NCI-H774 (cell line): ENCODE data around the gene MARCHF9.

Source experiments
- DNase-seq: peaks from one replicate; lab custom pipeline; 2025; lab: John Stamatoyannopoulos, UW

The MARCHF9 gene

DNA sequence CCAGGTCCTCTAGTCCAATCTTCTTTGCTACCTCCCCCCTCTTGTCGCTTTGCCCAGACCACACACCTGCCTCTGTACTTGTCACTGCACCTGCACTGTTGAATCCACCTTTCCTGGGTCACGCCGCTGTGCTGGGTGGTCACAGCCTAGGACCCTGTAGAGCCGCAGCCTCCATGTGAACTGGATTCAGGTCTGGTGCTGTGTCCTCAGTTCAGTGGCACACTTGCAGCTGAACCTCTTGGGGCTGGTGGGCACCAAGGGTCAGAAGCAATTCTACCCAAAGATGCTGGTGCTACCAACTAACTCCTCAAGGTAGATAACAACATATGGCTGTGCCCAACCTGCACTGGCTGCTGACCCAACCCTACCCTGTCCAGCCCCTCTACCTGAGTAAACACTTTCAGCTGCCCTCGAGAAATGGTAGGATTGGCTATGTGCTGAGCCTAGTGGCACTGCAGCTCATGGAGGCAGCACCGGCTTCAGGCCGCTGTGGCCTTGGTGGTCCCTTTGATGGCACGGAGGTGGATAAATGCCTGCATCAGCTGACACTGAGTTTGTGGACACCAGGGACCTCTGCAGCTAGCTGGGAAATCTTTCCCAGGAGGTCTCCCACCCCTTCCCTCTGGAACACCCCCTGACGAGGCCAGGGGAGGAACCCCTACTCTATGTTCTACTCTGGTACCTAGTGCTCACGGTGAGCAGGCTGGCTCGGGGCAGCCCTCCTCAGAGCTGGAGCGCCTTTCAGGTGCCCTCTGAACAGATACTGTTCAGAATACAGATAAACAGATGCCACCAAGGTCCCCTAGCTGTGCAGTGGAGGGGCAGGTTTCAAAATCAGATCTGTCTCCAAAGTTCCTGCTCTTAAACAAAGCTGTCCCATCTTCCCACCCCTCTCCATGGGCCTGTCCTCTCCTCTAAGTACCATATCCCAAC is 30.6 kb upstream of the MARCHF9 start:
- no peak for DNase-seq

DNA sequence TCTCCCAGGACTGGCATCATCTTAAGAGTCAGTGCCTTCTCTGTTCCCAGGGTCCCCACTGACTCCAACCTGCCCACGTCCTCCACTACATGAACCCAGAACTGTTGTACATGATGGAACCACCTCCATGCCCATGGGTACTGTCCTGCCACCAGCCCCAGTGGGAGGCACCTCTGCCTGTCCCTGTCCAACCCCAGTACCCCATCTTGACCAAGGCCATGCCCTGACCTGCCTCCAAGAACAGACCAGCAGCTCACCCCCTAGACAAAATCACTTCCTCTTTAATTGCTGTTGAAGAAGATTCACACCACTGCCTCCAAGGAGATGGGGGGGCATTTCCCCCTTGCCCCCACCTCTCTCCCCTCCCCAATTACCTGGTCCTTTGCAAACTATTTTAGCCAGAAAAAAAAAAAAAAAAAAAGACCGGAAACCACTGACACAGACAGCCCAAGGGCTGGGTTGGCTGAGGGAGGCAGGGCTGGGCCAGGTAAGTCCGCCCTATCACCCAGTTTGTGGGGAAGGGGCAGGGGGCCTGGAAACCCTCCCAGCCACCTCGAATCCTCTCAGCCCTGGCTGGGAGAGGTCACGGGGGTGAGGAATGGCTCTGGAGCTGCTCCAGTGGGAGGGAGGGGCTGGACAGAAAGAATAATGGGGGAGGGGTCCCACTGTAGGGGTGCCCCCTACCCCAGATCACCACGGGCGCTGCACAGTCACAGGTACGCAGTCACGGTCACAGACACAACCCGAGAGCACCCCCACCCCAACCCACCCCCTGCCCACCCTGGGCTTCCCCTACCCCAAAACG is 29.8 kb upstream of the MARCHF9 start:
- DNase-seq: peak; percentile 6

DNA sequence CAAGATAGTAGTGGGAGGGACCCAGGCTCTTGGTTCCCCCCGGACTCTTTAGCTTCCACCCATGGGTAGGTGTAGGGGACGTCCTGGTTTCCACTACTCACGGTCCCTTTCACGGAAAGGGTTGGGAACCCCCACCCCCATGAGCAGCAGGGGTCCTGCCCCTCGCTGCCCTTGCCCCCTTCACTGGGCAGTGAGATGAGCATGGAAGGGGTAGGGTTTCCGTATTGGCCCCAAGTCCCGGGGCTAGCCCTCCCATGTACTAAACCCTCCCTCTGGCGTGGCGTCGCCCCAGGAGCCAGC is 29.1 kb upstream of the MARCHF9 start:
- DNase-seq: no peak

DNA sequence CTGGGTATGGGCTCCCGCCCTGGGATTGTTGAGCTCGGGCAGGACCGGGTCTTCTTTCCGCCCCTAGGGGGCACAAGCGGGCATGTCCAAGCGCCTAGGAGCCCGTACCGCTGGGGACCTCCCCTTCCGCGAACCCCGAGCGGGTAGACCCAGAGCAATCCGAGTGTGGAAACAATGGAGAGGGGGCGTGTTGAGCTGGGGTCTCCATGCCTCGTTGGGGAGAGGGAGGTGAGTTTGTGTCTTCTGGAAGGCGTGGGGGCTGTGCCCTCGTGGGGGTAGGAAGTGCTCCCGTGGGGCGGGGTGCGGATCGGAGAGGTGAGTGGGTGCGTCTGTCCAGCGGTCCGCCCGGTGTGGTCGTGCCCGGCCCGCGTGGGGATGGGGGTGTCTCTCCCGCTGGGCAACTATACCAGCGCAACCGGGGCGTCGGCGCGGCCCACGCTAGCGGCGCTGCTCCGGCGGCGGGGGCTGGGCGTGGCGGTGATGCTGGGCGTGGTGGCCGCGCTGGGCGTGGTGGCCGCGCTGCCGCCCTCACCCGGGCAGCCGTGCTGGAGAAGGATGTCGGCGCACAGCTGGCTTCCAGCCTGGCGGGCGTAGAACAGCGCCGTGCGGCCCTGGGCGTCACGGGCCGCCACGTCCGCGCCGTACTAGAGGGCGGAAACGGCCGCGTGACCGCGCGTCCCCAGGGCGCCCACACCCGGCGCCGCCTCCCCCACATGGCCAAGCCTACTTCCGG is 28.6 kb upstream of the MARCHF9 start:
- peak; percentile 82 for DNase-seq

DNA sequence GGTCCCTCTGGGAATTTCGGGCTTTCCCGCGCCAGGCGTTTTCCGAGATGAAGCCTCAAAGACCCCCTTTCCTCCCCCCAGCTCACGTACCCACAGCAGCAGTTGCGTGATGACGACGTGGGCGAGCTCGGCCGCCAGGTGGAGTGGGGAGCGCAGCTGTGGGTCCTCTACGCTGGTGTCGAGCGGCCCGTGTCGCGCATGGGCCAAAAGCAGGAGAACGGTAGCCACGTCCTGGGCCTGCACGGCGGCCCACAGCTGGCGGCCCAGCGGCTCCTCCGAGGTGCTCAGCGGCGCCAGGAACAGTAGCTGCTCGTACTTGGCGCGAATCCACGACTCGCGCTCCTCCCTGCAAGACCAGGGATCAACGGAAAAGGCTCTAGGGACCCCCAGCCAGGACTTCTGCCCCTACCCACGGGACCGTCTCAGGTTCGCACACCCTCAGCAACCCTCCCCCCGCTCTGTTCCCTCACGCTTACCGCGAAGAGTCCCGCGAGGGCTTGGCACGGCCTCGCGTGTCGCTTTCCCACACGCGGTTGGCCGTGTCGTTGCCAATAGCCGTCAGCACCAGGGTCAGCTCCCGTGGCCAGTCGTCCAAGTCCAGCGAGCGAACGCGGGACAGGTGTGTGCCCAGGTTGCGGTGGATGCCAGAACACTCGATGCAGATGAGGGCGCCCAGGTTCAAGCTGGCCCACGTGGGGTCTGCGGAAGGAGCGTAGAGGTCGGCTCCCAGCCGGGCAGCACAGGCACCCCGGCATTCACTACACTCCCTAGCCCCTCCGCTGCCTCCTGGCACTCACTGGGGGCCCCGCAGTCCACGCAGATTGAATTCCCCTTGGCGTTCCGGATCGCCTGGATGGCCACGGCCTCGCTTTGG is 27.8 kb upstream of the MARCHF9 start:
- DNase-seq: no peak

DNA sequence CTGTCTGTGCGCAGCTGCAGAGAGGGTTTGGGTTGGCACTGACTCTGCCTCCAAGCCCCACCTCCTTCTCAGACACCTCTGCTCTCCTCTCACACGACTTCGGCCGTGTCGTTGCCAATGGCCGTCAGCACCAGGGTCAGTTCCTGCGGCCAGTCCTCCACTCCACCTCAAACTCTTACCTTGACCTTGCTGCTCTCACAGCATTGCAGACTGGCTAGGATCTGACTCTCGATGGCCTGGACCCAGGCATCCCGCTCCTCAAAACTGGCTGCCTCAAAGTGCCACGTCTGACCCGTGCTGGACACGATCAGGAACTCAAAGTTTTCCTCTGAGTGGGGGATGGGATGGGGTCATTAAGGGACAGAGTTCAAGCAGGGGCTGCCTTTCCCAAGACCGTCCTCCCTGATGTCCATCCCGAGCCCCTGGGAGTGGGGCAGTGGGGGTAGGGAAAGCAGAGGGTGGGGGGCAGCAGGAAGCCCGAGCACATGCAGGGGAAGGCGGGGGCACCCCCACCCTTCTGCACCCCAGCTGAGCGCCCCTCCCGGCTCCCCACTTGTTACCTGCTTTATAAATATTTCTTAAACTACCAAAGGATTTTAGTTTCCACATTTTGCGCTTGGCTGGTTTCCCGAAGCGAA is 27.0 kb upstream of the MARCHF9 start:
- DNase-seq: no peak

DNA sequence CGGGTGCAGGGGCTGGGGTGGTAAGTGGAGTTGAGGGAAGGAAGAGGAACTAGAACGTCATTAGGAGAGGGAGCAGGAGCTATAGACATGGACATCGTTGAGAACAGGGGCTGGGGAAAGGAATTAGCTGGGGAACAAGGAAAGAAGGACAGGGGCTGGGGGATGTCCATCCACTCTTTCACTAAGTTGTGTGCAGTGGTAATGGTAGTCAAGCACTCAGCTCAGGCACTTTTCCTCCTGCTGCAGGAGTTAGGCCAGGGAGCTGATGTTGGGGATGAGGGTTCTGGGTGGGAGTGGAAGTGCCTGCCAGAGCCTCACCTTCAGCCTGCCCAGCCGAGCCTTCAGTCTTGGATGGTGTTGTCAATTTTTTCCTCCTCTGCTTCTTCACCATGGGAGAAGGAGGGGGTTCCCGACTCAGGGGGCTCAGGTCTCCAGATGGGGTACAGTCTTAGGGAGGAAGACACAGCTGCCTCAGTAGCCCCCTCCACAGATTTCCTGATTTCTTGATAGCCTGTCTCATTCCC is 25.5 kb upstream of the MARCHF9 start:
- DNase-seq: no peak

DNA sequence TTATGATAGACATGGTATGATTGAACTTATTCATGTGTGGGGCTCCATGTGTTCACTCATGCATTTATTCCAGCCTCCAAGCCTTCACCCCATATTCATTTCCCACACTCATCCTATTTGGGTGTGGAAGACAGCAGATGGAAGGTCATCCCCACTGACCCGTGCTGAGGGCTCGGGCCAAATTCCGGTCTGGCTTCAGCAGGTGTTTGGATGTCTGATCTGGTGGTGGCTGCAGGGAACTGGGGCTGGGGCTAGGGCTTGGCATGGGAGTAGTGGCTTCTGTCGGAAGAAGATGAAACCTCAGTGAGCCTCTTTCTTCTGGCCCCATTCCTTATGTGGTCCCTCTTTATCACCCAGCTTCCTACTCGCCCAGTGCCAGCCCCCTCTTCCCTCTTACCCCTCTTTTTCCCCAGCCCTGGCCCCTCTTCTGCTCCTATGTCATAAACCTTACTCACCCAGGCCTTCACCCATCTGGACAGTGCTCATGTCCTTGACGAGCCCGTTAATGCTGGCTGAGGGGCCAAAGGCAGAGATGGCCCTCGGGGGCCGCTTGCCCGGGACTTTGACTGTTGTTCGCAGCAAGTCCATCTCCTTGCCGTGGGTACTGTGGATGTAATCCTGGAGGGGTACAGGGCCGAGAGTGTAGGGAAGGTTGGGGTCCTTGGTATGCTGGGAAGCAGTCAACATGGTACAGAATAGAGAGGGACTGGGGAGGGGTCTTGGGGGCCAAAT is 24.4 kb upstream of the MARCHF9 start:
- no peak for DNase-seq

DNA sequence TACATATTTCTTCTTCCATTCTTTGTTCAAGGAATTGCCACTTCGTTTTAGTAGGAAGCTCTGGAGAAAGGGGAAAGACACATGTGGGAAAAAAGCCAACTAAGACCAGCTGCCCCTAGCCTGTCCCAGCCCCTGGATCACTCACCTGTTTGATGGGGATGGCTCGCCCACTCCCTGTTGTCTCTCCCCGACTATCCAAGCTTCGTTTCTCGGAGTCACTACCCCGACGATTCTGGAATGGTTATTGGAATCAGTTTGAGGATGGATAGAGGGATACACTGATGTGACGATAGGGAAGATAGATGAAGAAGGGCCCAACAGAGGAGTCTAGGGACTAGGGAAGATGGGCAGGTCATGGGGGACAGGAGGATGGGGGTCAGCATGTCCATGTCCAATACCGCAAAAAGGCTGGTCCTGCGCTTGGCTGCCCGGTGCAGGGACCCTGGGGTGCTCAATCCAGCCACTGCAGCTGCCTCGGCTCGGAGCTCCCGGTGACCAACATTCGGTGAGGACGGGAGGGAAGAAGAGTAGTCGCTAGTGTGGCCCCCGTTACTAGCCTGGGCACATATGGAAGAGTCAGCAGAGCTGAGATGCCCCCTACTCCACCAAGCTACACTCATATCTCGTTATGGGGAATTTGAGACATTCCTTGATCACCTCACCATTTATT is 23.4 kb upstream of the MARCHF9 start:
- no peak for DNase-seq

DNA sequence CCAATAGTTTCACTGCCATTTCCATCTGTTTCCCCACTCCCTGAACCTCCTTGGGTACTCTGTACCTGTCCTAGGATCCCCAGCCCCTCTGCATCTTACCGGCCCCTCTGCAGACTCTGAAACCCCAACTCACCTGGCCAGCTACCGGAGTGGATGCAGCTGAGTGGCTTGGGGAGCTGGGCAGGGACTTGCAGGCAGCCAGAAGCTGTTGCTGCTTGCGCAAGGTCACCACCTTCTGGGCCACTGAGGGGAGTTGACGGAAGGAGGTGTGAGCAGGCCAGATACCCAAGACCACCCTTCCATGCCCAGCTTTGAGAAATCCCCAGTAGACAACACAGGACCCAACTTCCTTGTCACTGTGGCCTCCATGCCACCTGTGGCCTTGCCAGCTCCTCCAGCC is 22.6 kb upstream of the MARCHF9 start:
- no peak for DNase-seq

DNA sequence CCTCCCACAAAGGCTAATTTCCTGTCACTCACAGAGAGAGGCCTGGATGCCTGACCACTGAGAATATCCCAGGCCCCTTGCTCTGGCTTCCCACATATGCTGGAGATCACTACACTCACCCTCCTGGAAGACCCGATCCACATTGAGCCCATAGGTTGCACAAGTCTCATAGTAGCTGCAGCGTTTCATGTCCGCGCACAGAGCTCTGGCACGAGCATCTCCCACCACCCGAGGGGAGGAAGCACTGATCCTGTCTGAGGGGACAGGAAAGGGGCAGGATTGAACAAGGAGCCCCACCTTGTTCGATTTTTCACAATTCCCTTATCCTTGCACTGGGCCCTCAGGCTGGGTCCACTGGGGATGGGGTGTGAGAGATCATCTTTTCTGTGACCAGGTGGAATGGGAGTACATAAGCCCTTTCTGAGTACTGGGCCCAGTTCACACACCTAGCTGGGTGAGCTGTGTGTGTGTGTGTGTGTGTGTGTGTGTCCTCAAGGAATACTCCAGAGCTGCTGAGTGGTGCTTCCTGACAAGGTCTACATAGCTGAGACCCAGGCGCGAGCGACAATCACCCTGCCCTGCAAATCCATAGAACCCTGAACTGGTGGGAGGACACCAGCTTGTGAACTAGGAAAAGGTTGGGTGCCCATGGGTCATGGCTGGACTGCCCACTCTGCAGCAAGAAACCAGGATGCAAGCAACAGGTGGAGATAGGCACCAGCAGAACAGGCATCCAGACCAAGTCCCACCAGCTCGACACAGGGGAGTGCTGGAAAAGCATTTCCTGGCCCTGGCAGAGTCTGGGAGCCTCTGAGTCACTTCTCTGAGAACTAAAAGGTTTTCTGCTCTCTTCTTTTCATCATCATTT is 21.9 kb upstream of the MARCHF9 start:
- DNase-seq: no peak

DNA sequence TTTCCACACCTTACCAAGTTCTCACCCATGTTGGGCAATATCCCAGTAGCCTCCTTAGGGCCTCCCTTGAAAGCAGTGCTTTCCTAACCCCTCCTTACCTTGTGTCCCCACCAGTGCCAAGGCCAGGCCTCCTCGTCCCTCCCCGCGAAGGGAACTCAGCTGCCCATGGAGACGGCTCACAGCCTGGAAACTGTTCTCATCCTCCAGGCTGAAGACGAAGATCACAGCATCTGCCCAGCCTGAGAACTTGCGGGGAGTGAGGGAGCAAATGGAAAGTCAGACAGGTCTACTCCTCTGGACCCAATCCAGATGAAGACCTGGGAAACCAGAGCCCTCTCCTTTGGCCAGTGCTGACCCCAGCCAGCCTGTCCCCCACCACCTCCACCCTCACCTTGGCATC is 21.0 kb upstream of the MARCHF9 start:
- no peak for DNase-seq

DNA sequence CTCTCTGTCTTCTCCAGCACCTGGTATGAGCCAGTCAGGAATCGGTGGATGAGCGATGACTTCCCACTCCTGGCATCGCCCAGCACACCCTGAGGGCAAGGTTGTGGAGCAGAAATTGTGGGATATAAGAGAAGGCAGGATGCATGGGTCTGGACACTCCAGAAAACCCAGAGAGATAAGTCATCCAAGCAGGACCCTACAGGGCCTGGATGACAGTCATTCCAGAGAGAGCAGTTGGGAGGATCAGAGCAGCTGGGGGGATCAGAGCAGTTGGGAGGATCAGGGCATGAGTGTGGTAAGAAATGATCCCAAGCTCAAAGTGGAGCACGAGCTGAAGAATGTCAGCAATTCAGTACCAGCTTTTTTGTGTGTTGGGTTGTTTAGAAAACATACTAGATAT is 20.3 kb upstream of the MARCHF9 start:
- no peak for DNase-seq

DNA sequence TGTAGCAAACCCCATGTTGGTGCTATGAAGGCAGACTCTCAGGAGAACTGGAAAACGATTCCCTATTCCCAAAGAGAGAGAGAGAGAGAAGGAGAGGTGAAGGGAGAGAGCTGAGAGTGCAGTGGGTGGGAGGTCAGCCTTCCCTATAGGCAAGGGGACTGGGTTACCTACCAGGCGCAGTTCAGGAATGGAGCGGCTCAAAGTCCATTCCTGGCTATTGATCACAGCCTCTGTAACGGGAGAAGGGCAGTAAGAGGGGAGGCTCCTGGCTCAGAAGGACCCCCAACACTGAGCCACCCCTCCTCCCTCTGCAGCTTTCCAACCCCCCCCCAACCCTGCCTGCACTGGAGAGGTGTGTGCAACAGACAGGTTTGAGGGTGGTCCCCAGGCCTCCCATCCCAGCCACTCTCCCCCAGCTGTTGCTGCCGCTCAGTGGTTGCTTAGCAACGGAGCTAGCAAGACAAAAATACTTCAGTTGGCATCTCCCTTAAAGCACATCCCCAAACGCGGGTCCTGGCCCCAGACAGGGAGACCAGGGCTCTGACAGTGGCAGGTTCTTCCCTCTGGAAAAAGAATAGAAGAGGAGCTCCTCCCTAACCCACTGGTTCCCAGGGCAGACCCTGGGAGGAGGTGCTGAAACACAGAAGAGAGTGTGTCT is 19.6 kb upstream of the MARCHF9 start:
- DNase-seq: peak; percentile 32

DNA sequence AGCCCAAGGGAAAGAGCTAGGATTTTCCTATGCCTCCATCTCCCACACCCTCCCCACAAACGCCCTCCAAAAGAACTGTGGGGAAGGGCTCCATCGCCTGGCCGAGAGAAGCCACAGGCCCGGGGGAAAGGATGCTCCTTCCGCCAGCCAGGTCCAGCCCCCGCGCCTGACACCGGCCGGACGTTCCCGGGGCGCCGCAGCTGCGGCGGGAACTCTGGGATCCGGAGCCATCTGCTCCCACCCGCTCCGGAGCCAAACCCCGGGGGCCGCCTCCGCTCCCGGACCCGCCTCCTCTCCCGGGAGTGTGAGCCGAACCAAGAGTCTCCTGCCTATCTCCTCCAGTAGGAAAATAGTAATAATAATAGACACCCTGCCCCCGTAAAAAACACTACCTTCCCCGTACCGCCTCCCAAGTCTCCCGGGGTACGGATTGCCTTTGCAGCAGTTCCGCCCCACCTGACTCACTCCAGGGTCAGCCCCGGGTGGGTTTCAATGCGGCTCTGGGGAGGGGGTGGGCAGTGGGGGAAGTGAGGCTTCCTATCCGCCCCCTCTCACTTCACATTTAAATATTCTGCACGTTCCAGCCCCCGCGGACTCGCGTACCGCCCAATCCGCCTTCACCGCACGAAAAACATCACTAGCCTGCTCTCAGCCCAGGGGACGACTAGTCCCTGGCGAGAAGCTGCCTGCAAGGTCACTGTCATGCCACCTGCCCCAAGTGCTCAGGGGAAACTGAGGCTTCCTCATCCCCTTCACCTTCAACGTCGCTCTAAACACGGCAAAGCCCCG is 18.8 kb upstream of the MARCHF9 start:
- DNase-seq: no peak

DNA sequence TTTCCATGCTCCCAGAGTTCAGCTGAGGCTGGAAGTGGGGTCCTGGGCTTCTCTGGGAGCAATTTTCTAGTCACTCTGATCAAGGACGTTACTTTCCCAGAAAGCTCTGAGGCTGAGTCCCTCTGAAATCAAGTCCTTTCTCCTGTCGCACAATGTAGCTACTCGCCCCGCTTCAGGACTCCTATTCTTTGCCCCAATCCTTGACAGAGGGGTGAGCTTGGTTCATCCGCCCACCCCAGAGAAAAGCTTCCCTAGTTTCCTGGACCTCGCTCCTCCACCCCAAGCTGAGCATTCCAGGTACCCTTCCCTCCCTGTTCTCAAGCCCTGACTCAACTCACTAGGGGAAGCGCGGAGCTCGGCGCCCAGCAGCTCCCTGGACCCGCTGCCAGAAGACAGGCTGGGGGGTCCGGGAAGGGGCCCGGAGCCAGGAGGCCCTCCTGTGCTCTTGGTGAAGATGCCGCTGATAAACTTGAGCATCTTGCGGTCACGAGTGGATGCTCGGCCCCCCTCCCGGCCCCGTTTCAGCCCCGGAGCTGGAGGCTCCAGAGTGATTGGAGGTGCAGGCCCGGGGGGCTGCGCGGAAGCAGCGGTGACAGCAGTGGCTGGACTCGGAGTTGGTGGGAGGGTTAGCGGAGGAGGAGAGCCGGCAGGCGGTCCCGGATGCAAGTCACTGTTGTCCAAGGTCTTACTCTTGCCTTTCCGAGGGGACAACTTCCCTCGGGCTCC is 18.0 kb upstream of the MARCHF9 start:
- no peak for DNase-seq
